ENCODE data around the gene RHO.
"Not testable (repeated sequence)": the region's sequence is repeated elsewhere in the genome, so short reads cannot be mapped to it uniquely, and the experiment has no call there.

Gene RHO

DNA sequence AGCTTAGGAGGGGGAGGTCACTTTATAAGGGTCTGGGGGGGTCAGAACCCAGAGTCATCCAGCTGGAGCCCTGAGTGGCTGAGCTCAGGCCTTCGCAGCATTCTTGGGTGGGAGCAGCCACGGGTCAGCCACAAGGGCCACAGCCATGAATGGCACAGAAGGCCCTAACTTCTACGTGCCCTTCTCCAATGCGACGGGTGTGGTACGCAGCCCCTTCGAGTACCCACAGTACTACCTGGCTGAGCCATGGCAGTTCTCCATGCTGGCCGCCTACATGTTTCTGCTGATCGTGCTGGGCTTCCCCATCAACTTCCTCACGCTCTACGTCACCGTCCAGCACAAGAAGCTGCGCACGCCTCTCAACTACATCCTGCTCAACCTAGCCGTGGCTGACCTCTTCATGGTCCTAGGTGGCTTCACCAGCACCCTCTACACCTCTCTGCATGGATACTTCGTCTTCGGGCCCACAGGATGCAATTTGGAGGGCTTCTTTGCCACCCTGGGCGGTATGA is at the start of gene RHO:
RHO (plus strand) TSS at position 51 of the 512 bp plus-strand sequence; CDS start at position 146, 95 bp downstream.
- no peak for TF ChIP-seq CTCF (IDR thresholded peaks at IDR 0.05; ENCODE audit: insufficient read depth, low read depth, low read length, missing control alignments)
- H3K4me3 ChIP-seq (ENCODE audit: low read length) = no peak within 1 kb of the TSS

GRCh38 chr3:129481225-129481765 is 47.1 kb upstream of the RHO start:
- not testable (repeated sequence) for H3K4me3 ChIP-seq (ENCODE audit: low read length); DNase-seq (ENCODE audit: low read depth)

More for the DNA sequence above, at the start of gene RHO:
- DNase-seq (ENCODE audit: low read depth) = no peak

- TF ChIP-seq CTCF (IDR thresholded peaks at IDR 0.05; ENCODE audit: insufficient read depth, low read depth, low read length, missing control alignments) = no peak
- peak; percentile 96 for DNase-seq (ENCODE audit: low read depth)
- H3K4me3 ChIP-seq (ENCODE audit: low read length) = no peak overlapping the region
Measured at GRCh38 chr3:129481766-129482332, 46.6 kb upstream of the RHO start.

GRCh38 chr3:129482721-129483120 is 45.7 kb upstream of the RHO start:
- no peak for DNase-seq (ENCODE audit: low read depth)
- no peak overlapping the region for H3K4me3 ChIP-seq (ENCODE audit: low read length)
- no peak for TF ChIP-seq CTCF (IDR thresholded peaks at IDR 0.05; ENCODE audit: insufficient read depth, low read depth, low read length, missing control alignments)

DNA sequence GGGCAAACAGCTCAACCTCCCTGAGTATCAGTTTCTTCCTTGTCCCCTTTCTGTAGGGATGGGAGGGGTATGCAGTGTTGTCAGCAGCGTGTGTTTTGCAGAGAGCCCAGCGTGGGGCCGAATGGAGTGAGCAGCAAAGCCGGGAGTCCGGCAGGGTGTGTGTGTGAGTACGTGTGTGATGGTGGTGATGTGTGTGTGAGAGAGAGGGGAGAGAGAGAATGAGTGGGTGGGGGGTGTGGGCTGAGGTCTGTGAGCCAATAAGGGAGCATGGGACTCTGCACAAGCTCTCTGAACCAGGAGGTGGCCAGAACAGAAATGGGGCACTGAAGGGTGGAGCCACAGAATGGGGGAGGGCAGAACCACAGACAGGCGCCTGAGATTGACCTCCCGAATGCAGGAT is 44.6 kb upstream of the RHO start:
- TF ChIP-seq CTCF (IDR thresholded peaks at IDR 0.05; ENCODE audit: insufficient read depth, low read depth, low read length, missing control alignments) = no peak
- H3K4me3 ChIP-seq (ENCODE audit: low read length) = no peak overlapping the region
- no peak for DNase-seq (ENCODE audit: low read depth)

- not testable (repeated sequence) for DNase-seq (ENCODE audit: low read depth); H3K4me3 ChIP-seq (ENCODE audit: low read length)
Measured at GRCh38 chr3:129485146-129485545, 43.3 kb upstream of the RHO start.

DNA sequence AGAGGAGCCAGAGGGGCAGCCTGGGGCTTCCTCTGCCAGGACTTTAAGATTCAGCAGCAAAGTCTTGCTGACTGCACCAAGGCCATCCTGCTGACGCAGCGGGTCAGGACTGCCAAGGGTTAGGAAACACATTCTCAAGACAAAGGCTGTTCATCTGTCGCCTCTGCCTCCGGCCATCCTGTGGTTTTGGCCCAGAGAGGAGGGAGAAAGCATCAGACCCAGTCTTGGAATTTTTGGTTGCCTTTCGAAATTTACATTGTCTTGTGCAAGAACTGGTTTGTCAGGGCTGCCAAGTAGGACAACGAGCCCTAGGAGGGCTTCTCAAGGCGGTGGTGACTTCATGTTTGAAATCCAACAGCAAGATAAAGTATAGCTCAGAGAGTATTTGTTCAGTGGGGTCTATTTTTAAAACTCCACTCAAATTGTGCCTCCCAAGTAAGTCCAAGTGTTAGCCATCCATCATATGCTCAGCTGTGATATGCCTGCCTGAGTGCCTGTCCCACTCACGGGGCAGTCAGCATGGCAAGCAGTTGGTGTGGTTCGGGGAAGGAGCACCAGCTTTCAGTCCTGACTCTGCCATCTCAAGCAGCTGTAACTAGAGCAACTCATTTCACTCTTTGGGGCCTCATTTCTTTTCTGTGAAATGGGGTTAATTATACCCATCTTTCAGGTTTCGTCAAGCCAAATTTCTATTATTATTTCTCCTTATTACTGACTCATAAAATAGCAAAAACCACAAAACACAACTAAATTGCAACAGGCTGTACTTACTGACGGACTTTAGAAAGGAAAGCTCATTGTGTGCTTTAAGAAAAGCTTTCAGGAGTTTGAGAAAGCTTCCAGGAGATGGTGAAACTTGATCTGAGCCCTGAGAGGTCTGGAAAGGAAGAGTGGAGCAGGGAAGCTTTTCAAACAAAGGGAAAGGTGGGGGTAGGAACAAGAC is 42.4 kb upstream of the RHO start:
- TF ChIP-seq CTCF (IDR thresholded peaks at IDR 0.05; ENCODE audit: insufficient read depth, low read depth, low read length, missing control alignments) = no peak
- H3K4me3 ChIP-seq (ENCODE audit: low read length) = no peak overlapping the region
- DNase-seq (ENCODE audit: low read depth) = peak; percentile 97
